Heart left ventricle (tissue), 13 donors: Measurements from ENCODE around the gene PCNT.
"Not testable (repeated sequence)": the region's sequence is repeated elsewhere in the genome, so short reads cannot be mapped to it uniquely, and the experiment has no call there.

Source experiments
- CTCF ChIP-seq, 12 donors: fragments of 200-600 bp; sonication (generic) in 4 of 12; IDR thresholded peaks; one replicate each; pipeline versions ENCODE4 v1.5.0 to v1.8.0; 2018 to 2022; ENCODE audit warnings: antibody characterized with exemption in 12 of 12, mild to moderate bottlenecking in 5 of 12
- POLR2A ChIP-seq, 2 donors: fragments of 450-650 bp; IDR thresholded peaks; one replicate each; pipeline ENCODE4 v1.6.1; 2017; ENCODE audit warnings: antibody characterized with exemption in 2 of 2, mild to moderate bottlenecking in 2 of 2, moderate library complexity in 2 of 2
- donor health status: ischemic (EF 13 %, LVEDD 7.1; RV severe dilation, severe dysfunction).
- donor health status: DM: no; HTN: yes; CAD: no.
- donor health status: DM: no; HTN: no; CAD: no.
- donor health status: ischemic (EF 25% LVEDD 6.9; RV normal size, moderate dysfunction).
- donor health status: ischemic (EF 25% LVEDD 5.7; RV mildly dilated, moderate dysfunction).
- donor health status: ischemic (EF 35%, LVEDD 5.7; RV mildly dilated, moderate dysfunction).
- donor health status: nonischemic (EF 11% LVEDD 7.7; RV severe dilation, severe dysfunction).
- donor health status: DM: yes; HTN: yes; CAD: no.
- donor health status: PGD.
- donor health status: ischemic (EF 29% LVEDD 5.4; RV normal size, mild dysfunction).
- donor health status: nonischemic (EF 23%, LVEDD 6.1; RV moderate dilation, normal function).

DNA sequence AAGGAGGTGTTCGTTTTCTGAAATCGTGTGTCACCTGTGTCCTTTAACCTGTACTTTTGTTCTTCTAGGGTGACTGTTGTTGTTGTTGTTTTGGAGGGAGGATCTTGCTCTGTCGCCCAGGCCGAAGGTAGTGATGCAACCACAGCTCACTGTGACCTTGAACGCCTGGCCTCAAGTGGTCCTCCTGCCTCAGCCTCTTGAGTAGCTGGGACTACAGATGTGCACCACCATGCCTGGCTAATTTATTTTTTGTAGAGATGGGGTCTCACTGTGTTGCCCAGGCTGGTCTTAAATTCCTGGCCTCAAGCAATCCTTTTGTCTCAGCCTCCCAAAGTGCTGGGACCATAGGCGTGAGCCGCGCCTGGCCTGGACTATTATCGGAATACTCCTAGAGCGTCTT is 49.0 kb downstream of the PCNT start:
- not testable (repeated sequence) for TF ChIP-seq CTCF, POLR2A (IDR thresholded peaks at IDR 0.05)
